SH-SY5Y (cell line): Measurements from ENCODE around the gene DEFB129.

ENCODE experiments used
- GATA2 ChIP-seq: IDR thresholded peaks from 2 replicates; pipeline ENCODE4 v1.6.1; 2011; ENCODE audit warnings: mild to moderate bottlenecking, low read depth, low read length
- GATA3 ChIP-seq: IDR thresholded peaks from 2 replicates; pipeline ENCODE4 v1.6.1; 2011; ENCODE audit warnings: low read depth, mild to moderate bottlenecking, low read length, moderate library complexity

Gene DEFB129

GRCh38 chr20:226958-227357, at the start of gene DEFB129:
DEFB129 (plus strand) TSS chr20:227258; CDS start chr20:227289, 31 bp downstream.
- TF ChIP-seq GATA2 (no peak), GATA3 (no peak)

- TF ChIP-seq GATA2 (no peak), GATA3 (no peak)
Measured at GRCh38 chr20:184288-184687, 42.8 kb upstream of the DEFB129 start.

- no peak for TF ChIP-seq GATA3
- no peak for TF ChIP-seq GATA2
Measured at GRCh38 chr20:187733-188132, 39.3 kb upstream of the DEFB129 start.

GRCh38 chr20:189611-190010, 37.4 kb upstream of the DEFB129 start, which contains the start of gene DEFB128:
DEFB128 (minus strand) TSS chr20:189711; CDS start chr20:189623, 88 bp downstream.
- no peak for TF ChIP-seq GATA2
- no peak for TF ChIP-seq GATA3

- TF ChIP-seq GATA2 (no peak), GATA3 (no peak)
Measured at GRCh38 chr20:198225-198624, 28.8 kb upstream of the DEFB129 start.

- TF ChIP-seq GATA2: no peak
- TF ChIP-seq GATA3: no peak
Measured at GRCh38 chr20:199996-200395, 27.1 kb upstream of the DEFB129 start.

GRCh38 chr20:208942-209566, 18.0 kb upstream of the DEFB129 start:
- TF ChIP-seq GATA2: no peak
- no peak for TF ChIP-seq GATA3

GRCh38 chr20:210809-211502, 16.1 kb upstream of the DEFB129 start:
- no peak for TF ChIP-seq GATA2

GRCh38 chr20:214383-214782, 12.7 kb upstream of the DEFB129 start:
- TF ChIP-seq GATA2 (no peak), GATA3 (no peak)

- TF ChIP-seq GATA2 (no peak), GATA3 (no peak)
Measured at GRCh38 chr20:215796-216195, 11.3 kb upstream of the DEFB129 start.

GRCh38 chr20:217266-217665, 9.8 kb upstream of the DEFB129 start:
- no peak for TF ChIP-seq GATA2
- TF ChIP-seq GATA3: no peak

GRCh38 chr20:219290-220115, 7.6 kb upstream of the DEFB129 start:
- TF ChIP-seq GATA2: no peak
- TF ChIP-seq GATA3: no peak

- TF ChIP-seq GATA3 (no peak), GATA2 (no peak)
Measured at GRCh38 chr20:221258-221830, 5.7 kb upstream of the DEFB129 start.

- no peak for TF ChIP-seq GATA3
- TF ChIP-seq GATA2: no peak
Measured at GRCh38 chr20:227439-228105, 514 bp downstream of the DEFB129 start.
